GM10248 (cell line): ENCODE data around the gene TAS2R46.
"Not testable (repeated sequence)": the region's sequence is repeated elsewhere in the genome, so short reads cannot be mapped to it uniquely, and the experiment has no call there.

ENCODE experiments used
- CTCF ChIA-PET: fragments of 300-600 bp; sonication (Branson Sonifier 250); formaldehyde crosslinking; extraction: SDS; loops from one replicate; lab custom pipeline; 2021; ENCODE audit warnings: antibody characterized with exemption; lab: Yijun Ruan, JAX
- POLR2A ChIA-PET: fragments of 350-650 bp; sonication (Branson Sonifier 250); formaldehyde crosslinking; extraction: SDS; loops from one replicate; lab custom pipeline; 2020; ENCODE audit warnings: antibody characterized with exemption; lab: Yijun Ruan, JAX
- DNase-seq: peaks from one replicate; pipeline ENCODE4 v3.0.0; 2012; ENCODE audit errors: extremely low spot score
- CTCF ChIP-seq: IDR thresholded peaks from 2 replicates; pipeline ENCODE4 v1.5.1; 2012; ENCODE audit warnings: mild to moderate bottlenecking, low read depth; ENCODE audit errors: extremely low read depth, missing control alignments, control extremely low read depth

The TAS2R46 gene

GRCh38 chr12:11062194-11062593, at the start of gene TAS2R46:
TAS2R46 (minus strand) TSS chr12:11062294; CDS start chr12:11062294, 0 bp downstream.
- DNase-seq, CTCF ChIA-PET, POLR2A ChIA-PET: not testable (repeated sequence)

- DNase-seq, CTCF ChIA-PET, POLR2A ChIA-PET: not testable (repeated sequence)
Measured at GRCh38 chr12:11111213-11111612, 49.1 kb upstream of the TAS2R46 start.

GRCh38 chr12:11108862-11109261, 46.8 kb upstream of the TAS2R46 start:
- no peak for DNase-seq
- ChIA-PET POLR2A (no interaction called here), CTCF (interaction anchor here (1.0 to 2.0 kb wide), 2 partner anchors 12 to 15 kb away, joined by 3 to 5 read pairs; no protein-coding TSS in a partner anchor)
- TF ChIP-seq CTCF = no peak

- TF ChIP-seq CTCF = no peak
- CTCF ChIA-PET = interaction anchor here (1.3 to 2.0 kb wide), 2 partner anchors 13 to 45 kb away, joined by 3 to 5 read pairs; no protein-coding TSS in a partner anchor
- no peak for DNase-seq
- POLR2A ChIA-PET = no interaction called here
Measured at GRCh38 chr12:11107719-11108118, 45.6 kb upstream of the TAS2R46 start.

GRCh38 chr12:11106288-11106687, 44.2 kb upstream of the TAS2R46 start:
- no peak for DNase-seq
- TF ChIP-seq CTCF = no peak
- CTCF ChIA-PET = interaction anchor here (1.3 kb wide), 1 partner anchor 46 kb away, joined by 3 read pairs; no protein-coding TSS in a partner anchor
- POLR2A ChIA-PET = no interaction called here

GRCh38 chr12:11105546-11105945, 43.5 kb upstream of the TAS2R46 start:
- no peak for TF ChIP-seq CTCF
- CTCF ChIA-PET = no interaction called here
- DNase-seq = no peak
- POLR2A ChIA-PET = no interaction called here

- POLR2A ChIA-PET, CTCF ChIA-PET, DNase-seq: not testable (repeated sequence)
Measured at GRCh38 chr12:11094910-11095309, 32.8 kb upstream of the TAS2R46 start.

GRCh38 chr12:11092128-11092527, 30.0 kb upstream of the TAS2R46 start, which contains the start of gene TAS2R43:
TAS2R43 (minus strand) TSS chr12:11092313; CDS start chr12:11092229, 84 bp downstream.
- no peak for TF ChIP-seq CTCF
- CTCF ChIA-PET = no interaction called here
- POLR2A ChIA-PET = no interaction called here
- no peak for DNase-seq
